PC-3 (cell line): Measurements from ENCODE around the gene C5. TPM values are rescaled to one million over a fixed set of nuclear protein-coding genes. Genes with fewer than 3 reads are reported as not detected.
A peak's percentile ranks its signal among the peaks of the same experiment; 100 is the strongest.
"Not testable (repeated sequence)": the region's sequence is repeated elsewhere in the genome, so short reads cannot be mapped to it uniquely, and the experiment has no call there.

Source experiments
- ATAC-seq: fragments of 200-7000 bp; cut with Tn5 transposase; 2 replicates; pipeline ENCODE4 v1.9.1; 2020; ENCODE audit warnings: mild to moderate bottlenecking, moderate library complexity
- BruUV-seq: library from RNA; stranded (reverse); fragments of 400-500 nt; replicated peaks from 2 replicates; lab custom pipeline; 2021; lab: Mats Ljungman, UMichigan
- CTCF ChIA-PET: fragments of 300-600 bp; sonication (Branson Sonifier 250); formaldehyde crosslinking; loops from one replicate; lab custom pipeline; 2022; ENCODE audit warnings: antibody characterized with exemption; lab: Charles Lee
- POLR2A ChIA-PET: fragments of 300-600 bp; sonication (Branson Sonifier 250); formaldehyde crosslinking; loops from one replicate; lab custom pipeline; 2022; ENCODE audit warnings: antibody characterized with exemption; ENCODE audit not compliant: unreplicated experiment; lab: Charles Lee
- DNase-seq: peaks from one replicate; pipeline ENCODE4 v3.0.0-alpha.2; 2015
- H2AFZ ChIP-seq: fragments of 300-600 bp; sonication (generic); 2 replicates; pipeline ENCODE4 v1.6.0; 2016; ENCODE audit warnings: antibody characterized with exemption, low read length
- H3F3A ChIP-seq: fragments of 300-600 bp; sonication (generic); one replicate; pipeline ENCODE4 v1.6.0; 2017; ENCODE audit warnings: antibody characterized with exemption, low read length, control low read depth, mild to moderate bottlenecking; ENCODE audit not compliant: unreplicated experiment
- H3K27ac ChIP-seq: fragments of 300-600 bp; sonication (generic); 2 replicates; pipeline ENCODE4 v1.5.1; 2016; ENCODE audit warnings: mild to moderate bottlenecking, low read length
- H3K27me3 ChIP-seq: fragments of 300-600 bp; sonication (generic); 2 replicates; pipeline ENCODE4 v1.6.1; 2016; ENCODE audit warnings: low read length, mixed read lengths
- H3K36me3 ChIP-seq: fragments of 300-600 bp; sonication (generic); 2 replicates; pipeline ENCODE4 v1.6.1; 2016; ENCODE audit warnings: low read depth, mixed run types, low read length, mixed read lengths
- H3K4me1 ChIP-seq: fragments of 300-600 bp; sonication (generic); 2 replicates; pipeline ENCODE4 v1.5.1; 2016; ENCODE audit warnings: low read length; ENCODE audit not compliant: insufficient read depth
- H3K4me2 ChIP-seq: fragments of 300-600 bp; sonication (generic); 2 replicates; pipeline ENCODE4 v1.6.0; 2016; ENCODE audit warnings: low read length
- H3K4me3 ChIP-seq: fragments of 300-600 bp; sonication (generic); 2 replicates; pipeline ENCODE4 v1.5.1; 2016; ENCODE audit warnings: mild to moderate bottlenecking, low read length, mixed read lengths
- H3K79me2 ChIP-seq: fragments of 300-600 bp; sonication (generic); 2 replicates; pipeline ENCODE4 v1.6.1; 2017; ENCODE audit warnings: low read length, mixed read lengths
- H3K9ac ChIP-seq: fragments of 300-600 bp; sonication (generic); 2 replicates; pipeline ENCODE4 v1.6.0; 2016; ENCODE audit warnings: mild to moderate bottlenecking, low read length
- H3K9me2 ChIP-seq: fragments of 300-600 bp; sonication (generic); replicated peaks from 2 replicates; pipeline ENCODE4 v1.6.1; 2016; ENCODE audit warnings: mixed run types, low read length, mixed read lengths
- H3K9me3 ChIP-seq: fragments of 300-600 bp; sonication (generic); 2 replicates; pipeline ENCODE4 v1.6.1; 2016; ENCODE audit warnings: low read length, mixed read lengths
- H4K20me1 ChIP-seq: fragments of 300-600 bp; sonication (generic); 2 replicates; pipeline ENCODE4 v1.6.1; 2016; ENCODE audit warnings: low read length, mixed read lengths
- CTCF ChIP-seq: fragments of 300-600 bp; sonication (generic); conservative IDR thresholded peaks from 2 replicates; pipeline ENCODE4 v1.5.1; 2017; ENCODE audit warnings: antibody characterized with exemption, low read depth, mild to moderate bottlenecking, low read length
- EZH2 ChIP-seq: fragments of 300-600 bp; sonication (generic); IDR thresholded peaks from one replicate; pipeline ENCODE4 v1.6.1; 2017; ENCODE audit warnings: antibody characterized with exemption, mild to moderate bottlenecking, low read length; ENCODE audit not compliant: unreplicated experiment
- EZH2phosphoT487 ChIP-seq: fragments of 300-600 bp; sonication (generic); IDR thresholded peaks from 2 replicates; pipeline ENCODE4 v1.6.1; 2018; ENCODE audit warnings: mild to moderate bottlenecking, antibody characterized with exemption, low read length, borderline replicate concordance
- intact Hi-C: fragments of 100-400 bp; cut with micrococcal nuclease; formaldehyde crosslinking; loops from 2 replicates; pipeline ENCODE4 v1.9.0; 2023
- total RNA-seq: library from RNA; depleted of rRNA; stranded (reverse); fragments of >200 nt; gene quantifications from 2 replicates; pipeline ENCODE4 v1.2.3, GENCODE V29; 2014

Gene C5
- total RNA-seq, 1 experiment from 2014 or later: 2.9 TPM

DNA sequence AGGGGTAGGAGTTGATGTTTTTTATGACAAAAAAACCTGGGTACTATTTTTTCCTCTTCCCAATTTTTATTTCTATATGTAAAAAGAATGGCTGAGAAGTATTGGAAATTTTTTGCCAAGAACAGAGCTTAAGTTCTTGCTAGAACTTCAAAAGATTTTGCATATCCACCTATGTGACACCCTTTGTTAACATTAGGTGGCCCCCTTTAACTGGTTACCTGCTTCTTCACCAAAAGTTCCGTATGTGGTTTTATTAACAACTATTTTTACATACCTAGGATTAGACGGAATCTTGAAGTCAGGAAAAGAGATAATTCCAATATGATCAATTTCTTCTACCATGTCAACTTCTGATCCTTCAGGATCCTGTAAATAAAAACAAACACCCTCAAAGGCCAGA lies 15.5 kb downstream of the C5 start:
- H3K4me1 ChIP-seq: peaks cover 10% of the 10 kb centered on the region; the same call in 1 of the 2 replicates
- H3K27ac ChIP-seq: no peak overlapping the region
- H3K9me3 ChIP-seq: no peaks in the 10 kb centered on the region
- intact Hi-C loops: loop anchor here (2.0 kb wide), 1 partner anchor 26 kb away; no protein-coding TSS in a partner anchor
- H3K27me3 ChIP-seq: no peaks in the 10 kb centered on the region
- no peaks in the 10 kb centered on the region for H3K36me3 ChIP-seq
- no TSS peak for BruUV-seq
- no peaks in the 10 kb centered on the region for H3K79me2 ChIP-seq
- DNase-seq (no peak), ATAC-seq (no peak)
- no peaks in the 10 kb centered on the region for H4K20me1 ChIP-seq
- no peaks in the 10 kb centered on the region for H3K9me2 ChIP-seq
- no peak overlapping the region for H3K4me3 ChIP-seq
- no peak overlapping the region for H2AFZ ChIP-seq
- ChIA-PET CTCF (interaction anchor here (0.6 to 1.0 kb wide), 3 partner anchors 26 to 40 kb away, joined by 3 to 5 read pairs (median 3); no protein-coding TSS in a partner anchor), POLR2A (no interaction called here)
- TF ChIP-seq CTCF (0 out of 2 replicates have a peak, but pooled peaks have one; percentile 12), EZH2 (no peak)
- no peak overlapping the region for H3K4me2 ChIP-seq
- no peaks in the 10 kb centered on the region for H3F3A ChIP-seq
- H3K9ac ChIP-seq: no peak overlapping the region

DNA sequence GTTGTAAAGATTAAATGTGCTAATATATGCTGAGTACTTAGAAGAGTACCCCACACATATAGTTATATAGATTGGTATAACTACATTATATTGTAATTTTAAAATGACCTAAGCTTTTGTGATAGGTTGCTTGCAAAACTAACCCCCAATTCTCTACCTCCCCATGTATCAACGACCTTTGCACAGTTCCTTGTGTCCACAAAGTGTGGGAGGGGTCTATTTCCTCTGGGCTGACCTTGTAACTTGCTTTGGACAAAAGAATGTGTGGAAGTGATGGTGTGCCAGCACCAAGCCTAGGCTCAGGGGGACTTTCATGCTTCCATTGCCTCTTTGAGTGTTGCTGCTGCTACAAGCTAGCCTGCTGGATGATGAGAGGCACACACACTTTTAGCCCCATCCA lies 20.6 kb downstream of the C5 start:
- H3K9me2 ChIP-seq: no peaks in the 10 kb centered on the region
- peaks cover 24% of the 10 kb centered on the region for H3K4me1 ChIP-seq
- ATAC-seq: no peak
- H3F3A ChIP-seq: peaks cover 8% of the 10 kb centered on the region
- ChIA-PET CTCF (no interaction called here), POLR2A (no interaction called here)
- no peaks in the 10 kb centered on the region for H3K27me3 ChIP-seq
- no peaks in the 10 kb centered on the region for H3K36me3 ChIP-seq
- H3K9me3 ChIP-seq: no peaks in the 10 kb centered on the region
- no peaks in the 10 kb centered on the region for H3K79me2 ChIP-seq
- no peak overlapping the region for H3K4me3 ChIP-seq
- no peaks in the 10 kb centered on the region for H4K20me1 ChIP-seq
- intact Hi-C loops: no loop called here
- no peak overlapping the region for H2AFZ ChIP-seq
- no peak for TF ChIP-seq EZH2
- TF ChIP-seq CTCF: no peak
- no peak for TF ChIP-seq EZH2phosphoT487
- no peak overlapping the region for H3K4me2 ChIP-seq
- no peak overlapping the region for H3K9ac ChIP-seq
- H3K27ac ChIP-seq: no peak overlapping the region
- DNase-seq: no peak
- no TSS peak for BruUV-seq

GRCh38 chr9:121028285-121028684 lies 21.8 kb downstream of the C5 start:
- H3K79me2 ChIP-seq, DNase-seq, BruUV-seq, H3K9me2 ChIP-seq, CTCF ChIA-PET, H3K9ac ChIP-seq, ATAC-seq, H3K4me3 ChIP-seq, H3K27ac ChIP-seq, H3K36me3 ChIP-seq, H2AFZ ChIP-seq, H3K27me3 ChIP-seq, POLR2A ChIA-PET, intact Hi-C loops, H3K4me2 ChIP-seq, H3F3A ChIP-seq, H3K9me3 ChIP-seq, H4K20me1 ChIP-seq: not testable (repeated sequence)
- peaks cover 26% of the 10 kb centered on the region for H3K4me1 ChIP-seq
